Activated naive CD4-positive, alpha-beta T cell (primary cell): ENCODE results near the gene CLIC3.
"Not testable (repeated sequence)": the region's sequence is repeated elsewhere in the genome, so short reads cannot be mapped to it uniquely, and the experiment has no call there.

Experiments
- DNase-seq, 4 experiments: peaks; one replicate each; lab custom pipeline; 2025; lab: John Stamatoyannopoulos, UW

CLIC3 gene

DNA sequence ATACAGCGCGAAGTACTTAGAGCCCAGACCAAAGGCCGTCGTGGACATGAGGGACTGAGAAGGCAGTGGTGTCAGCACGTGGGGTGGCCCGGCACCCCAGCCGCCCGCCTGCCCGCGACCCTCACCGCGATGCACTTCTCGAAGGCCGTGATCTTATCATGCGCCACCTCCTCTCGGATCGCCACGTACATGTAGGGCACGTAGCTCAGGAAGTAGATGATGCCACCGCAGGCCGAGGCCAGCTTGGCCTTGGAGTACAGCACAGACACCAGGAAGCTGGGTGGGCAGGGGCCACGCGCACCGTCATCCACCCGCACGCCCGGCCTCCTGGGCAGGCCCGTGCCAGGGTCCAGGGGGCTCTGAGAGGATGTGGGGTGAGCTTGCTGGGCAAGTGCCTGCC is 20.7 kb upstream of the CLIC3 start:
- no peak for DNase-seq

DNA sequence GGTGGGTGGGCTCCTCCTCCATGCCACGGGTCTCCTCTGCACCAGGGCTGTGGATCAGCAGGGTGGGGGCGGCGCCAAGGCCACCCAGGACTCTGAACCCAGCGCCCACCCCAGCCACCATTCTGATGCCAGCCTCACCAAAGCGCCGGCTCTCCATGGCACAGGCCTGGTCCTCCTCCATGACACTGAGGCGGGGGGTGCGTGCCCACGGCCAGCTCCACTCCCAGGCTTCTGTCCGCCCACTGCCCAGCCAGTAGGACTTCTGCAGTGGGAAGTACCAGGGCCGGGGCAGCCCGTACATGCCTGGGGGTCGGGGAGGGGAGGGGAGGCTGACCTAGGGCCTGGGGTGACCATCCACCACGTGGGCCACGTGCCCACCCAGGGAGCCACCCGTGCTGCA is 20.1 kb upstream of the CLIC3 start:
- no peak for DNase-seq

DNA sequence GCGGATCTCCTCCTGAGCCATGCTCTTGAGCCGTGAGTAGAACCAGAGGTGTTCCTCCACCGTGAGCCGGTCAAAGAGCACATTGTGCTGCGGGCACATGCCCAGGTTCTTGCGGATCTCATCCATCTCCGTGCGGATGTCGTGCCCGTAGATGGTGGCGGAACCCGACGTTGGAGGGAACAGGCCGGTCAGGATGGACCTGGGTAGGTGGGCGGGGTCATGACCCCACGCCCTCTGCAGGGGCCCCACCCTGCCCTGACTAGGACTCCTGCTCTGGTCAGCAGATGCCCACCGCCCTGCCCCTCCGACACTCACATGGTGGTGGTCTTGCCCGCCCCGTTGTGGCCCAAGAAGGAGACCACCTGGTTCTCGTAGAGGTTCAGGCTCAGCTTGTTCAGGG is 19.6 kb upstream of the CLIC3 start:
- no peak for DNase-seq

GRCh38 chr9:137015540-137015930 is 19.2 kb upstream of the CLIC3 start:
- DNase-seq: no peak

GRCh38 chr9:137014776-137015539 is 18.6 kb upstream of the CLIC3 start:
- DNase-seq: no peak

GRCh38 chr9:137014166-137014565 is 17.8 kb upstream of the CLIC3 start:
- DNase-seq: no peak

GRCh38 chr9:137013571-137013940 is 17.2 kb upstream of the CLIC3 start:
- no peak for DNase-seq

DNA sequence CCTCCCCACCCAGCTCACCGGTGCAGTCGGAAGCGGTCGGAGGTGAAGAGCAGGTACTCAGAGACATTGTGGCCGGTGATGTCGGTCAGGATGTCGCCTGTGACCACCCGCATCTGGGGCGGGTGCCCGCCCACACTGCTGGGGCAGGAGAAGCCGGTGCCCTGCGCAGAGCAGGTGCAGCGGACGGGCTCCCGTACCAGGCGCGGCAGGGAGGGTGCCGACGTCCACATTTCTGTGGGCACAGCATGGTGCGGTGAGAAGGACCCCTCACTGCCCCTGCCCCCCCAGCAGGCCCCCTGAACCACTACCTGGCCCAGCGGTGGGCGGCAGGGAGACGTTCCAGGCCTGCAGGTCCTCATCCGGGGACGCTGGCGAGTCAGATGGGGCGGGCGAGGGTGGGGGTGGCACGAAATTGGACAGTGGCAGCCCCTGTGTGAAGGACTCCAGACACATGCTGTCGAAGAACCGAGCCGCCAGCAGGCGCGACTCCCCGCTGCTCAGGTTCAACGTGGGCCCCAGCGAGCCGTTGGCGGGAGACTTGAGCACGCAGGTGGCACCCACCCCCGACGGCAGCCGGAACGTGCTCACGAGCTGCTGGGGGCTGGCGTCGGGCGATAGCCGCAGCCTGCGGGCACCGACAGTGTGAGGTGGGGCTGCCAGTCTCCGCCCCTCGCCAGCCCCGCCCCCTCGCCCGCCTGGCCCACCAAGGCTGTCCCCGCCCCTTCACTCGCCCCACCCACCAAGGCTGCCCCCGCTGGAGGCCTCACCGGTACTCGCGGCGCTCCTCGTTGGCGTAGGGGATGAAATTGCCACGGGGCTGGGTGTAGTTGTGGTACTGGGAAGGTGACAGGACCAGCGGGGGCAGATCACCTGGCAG is 16.6 kb upstream of the CLIC3 start:
- DNase-seq: no peak

DNA sequence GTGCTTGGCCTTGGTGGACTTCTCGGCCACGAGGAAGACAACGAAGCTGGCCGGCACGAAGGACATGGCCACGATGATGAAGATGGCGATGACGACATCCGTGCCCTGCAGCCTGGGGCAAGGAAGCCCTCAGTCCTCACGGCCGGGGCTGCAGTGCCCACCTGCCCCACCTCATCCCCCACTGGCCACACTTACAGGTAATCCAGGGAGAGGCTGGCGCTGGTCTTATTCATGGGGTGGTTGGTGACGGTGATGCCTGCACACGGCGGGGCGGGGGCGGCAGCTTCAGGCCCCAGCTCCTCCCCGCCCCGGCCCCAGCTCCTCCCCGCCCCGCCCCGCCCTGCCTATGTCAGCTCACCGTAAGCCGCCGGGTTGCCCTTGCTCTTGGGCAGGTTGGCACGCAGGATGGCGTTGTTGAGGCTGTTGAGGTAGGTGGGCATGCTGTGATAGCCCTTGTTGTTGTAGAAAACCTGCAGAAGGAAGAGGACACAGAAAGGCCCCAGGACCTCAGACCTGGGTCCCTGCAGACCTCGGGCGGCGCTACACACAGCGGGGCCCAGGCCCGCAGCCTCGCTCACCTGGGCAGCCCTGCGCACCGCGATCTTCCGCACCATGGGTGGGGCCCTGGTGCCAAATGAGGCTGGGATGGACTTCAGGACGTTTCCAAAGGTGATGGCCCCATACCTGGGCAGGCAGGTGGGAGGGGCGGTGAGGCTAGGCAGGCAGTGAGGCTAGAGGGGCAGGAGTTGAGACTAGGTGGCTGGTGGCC is 15.7 kb upstream of the CLIC3 start:
- DNase-seq: no peak

GRCh38 chr9:137011156-137011555 is 14.8 kb upstream of the CLIC3 start:
- no peak for DNase-seq

- no peak for DNase-seq
These were observed 13.8 kb upstream of the CLIC3 start for GRCh38 chr9:137009938-137010732.

GRCh38 chr9:137009217-137009616 is 12.8 kb upstream of the CLIC3 start:
- DNase-seq: no peak

- DNase-seq: no peak
These were observed 11.9 kb upstream of the CLIC3 start for GRCh38 chr9:137008312-137008711.

DNA sequence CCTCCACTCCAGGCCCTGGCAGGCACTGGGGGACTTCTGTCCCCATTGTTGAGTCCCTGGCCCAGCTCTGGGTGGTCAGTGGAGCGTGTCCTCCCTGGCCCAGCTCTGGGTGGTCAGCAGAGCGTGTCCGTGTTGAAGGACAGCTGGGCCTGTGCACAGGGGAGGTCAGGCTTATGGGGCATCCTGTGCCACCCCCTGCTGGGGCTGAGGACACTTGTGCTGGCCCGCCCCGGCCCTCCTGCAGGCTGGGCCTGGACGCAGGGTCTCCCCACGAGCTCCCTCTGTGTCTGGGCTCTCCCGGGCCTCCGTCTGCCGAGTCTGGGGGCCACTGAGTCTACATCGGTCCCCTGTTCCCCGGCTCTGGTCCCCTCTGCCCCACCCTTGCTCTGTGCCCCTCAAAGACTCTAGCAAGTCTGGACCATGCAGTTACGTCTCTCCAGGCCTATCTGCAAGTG is 11.5 kb upstream of the CLIC3 start:
- DNase-seq: no peak

- DNase-seq: no peak
These were observed 10.9 kb upstream of the CLIC3 start for GRCh38 chr9:137007108-137007815.

DNA sequence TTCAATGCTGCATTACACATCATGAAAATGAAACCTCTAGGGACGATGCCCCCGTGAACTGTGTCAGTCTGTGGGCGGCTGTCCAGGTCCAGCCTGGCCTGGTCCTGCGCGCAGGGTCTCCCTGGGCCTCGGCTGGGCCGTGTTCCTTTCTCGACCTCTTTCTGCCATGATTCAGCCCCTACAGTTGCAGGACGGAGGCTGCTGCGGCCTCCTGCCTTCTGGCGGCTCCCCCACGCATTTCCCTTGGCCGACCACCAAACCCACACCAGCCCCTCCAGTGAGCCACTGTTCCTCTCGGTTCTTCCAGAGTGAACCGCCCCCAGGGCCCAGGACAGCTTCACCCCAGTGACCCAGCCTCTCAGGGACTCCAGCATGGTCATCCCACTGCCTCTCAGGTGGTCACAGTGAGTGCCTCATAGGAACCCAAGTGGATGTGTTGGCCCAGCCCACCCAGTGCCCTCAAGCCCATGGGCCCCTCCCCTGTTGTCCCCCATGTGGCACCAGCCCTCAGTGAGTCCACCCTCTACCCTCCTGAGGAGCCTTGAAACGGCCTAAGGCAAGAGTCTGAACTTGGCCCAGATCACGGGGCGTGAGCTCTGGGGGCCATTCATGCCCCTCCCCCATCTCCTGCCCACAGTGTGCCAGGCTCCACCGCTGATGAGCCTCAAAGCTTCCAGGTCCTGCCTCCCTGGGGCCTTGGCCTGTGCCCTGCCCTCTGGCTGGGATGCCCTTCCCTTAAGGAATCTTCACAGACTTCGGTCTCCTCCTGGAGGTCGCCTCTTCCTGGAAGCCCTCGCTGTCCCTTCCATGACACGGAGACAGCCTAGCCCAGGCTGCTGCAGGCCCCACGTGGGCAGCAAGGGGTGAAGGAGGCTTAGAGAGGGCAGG is 10.0 kb upstream of the CLIC3 start:
- DNase-seq: no peak

DNA sequence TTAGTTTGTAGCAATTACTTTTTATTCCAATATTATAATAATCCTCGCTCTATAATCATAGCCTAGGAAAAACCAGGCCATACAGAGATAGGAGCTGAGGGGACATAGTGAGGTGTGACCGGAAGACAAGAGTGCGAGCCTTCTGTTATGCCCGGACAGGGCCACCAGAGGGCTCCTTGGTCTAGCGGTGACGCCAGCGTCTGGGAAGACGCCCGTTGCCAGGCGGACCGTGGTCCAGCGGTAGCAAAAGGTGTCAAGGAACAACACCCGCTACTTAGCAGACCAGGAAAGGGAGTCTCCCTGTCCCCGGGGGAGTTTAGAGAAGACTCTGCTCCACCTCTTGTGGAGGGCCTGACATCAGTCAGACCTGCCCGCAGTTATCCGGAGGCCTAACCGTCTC is 7.9 kb upstream of the CLIC3 start:
- DNase-seq: not testable (repeated sequence)

DNA sequence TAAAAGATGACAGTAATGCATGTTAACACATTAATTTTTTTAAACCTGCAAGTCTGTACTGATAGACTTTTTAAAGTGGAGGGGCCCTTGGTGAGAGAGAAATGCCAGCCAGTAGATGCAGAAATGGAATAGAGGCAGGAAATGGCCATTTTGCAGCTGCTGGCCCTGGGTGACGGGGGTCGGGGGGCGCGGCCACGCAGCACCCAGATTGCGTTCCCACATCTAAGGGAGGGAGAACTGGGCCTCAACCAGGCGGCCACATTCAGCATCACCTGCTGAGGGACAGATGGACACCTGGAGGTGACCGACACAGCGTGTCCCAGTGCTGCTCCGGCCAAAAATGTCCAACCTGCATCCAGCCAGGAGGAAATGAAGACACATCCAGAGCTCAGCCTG is 6.3 kb upstream of the CLIC3 start:
- DNase-seq: no peak

DNA sequence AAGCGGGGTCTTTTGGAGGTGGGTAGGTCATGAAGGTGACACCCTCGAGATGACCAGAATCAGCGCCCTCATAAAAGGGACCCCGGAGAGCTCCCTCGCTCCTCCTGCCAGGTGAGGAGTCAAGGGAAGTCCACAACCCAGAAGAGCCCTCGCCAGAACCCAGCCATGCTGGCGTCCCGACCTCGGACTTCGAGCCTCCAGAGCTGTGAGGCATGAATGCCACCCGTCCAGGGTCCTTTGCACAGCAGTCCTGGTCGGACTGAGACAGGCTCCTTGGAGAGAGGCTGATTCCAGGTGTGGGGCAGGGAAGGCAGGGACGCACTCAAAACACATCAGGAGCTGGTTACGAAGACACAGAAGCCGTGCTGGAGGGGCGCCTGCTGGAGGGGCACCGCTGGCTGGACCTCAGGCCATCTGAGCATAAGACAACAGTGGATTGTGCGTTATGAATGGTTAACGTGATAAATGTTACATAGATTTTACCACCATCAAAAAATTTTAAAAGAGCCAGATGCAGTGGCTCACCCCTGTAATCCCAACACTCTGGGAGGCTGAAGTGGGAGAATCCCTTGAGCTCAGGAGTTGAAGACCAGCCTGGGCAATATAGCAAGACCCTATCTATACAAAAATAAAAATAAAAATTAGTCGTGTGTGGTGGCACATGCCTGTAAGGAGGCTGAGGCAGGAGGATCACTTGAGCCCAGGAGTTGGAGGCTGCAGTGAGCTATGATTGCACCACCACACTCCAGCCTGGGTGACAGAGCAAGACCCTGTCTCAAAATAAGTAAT is 5.7 kb upstream of the CLIC3 start:
- DNase-seq: no peak
